ENCODE results near the gene EFCAB5. TPM values are rescaled to one million over a fixed set of nuclear protein-coding genes. Genes with fewer than 3 reads are reported as not detected.

Gene EFCAB5
- total and polyA plus RNA-seq, 10 of the 15 experiments (the other 5 are each of a cell fraction or from before 2014, with no cell fraction given) = 0.39 to 2.6 (median 1.0) TPM

DNA sequence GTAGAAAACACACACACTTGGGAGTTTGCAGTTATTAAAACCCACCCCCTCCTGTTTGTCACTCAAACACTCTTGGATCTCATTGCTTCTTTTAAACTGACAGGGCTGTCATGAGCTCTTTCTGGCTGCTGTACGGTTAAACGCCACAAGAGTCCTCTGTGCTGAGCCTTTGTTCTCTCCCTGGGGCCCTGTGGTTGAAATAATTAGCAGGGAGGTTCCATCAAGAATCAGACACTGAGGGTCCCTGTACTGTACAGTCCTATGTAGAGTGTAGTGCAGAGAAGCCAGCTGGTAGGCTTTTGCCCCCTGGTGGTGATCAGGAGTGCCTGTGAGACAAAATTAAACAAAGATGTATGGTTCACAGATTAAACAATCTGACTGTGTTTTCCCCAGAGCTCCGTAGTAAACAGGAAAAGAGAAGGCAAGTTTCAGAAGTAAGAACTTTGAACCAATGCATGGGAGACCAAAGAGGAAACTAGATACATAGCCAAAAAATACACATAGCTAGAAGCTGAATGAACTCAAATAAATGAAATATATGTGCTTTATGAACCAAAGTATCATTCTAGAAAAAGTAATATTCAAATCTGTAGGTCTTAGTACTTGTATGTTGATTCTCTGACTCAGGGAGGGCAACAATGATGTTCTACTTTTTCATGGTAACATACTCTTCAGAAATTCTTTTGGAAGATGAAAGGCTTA lies 10.1 kb upstream of the EFCAB5 start (continued):
- TF ChIP-seq, protein P1, sequence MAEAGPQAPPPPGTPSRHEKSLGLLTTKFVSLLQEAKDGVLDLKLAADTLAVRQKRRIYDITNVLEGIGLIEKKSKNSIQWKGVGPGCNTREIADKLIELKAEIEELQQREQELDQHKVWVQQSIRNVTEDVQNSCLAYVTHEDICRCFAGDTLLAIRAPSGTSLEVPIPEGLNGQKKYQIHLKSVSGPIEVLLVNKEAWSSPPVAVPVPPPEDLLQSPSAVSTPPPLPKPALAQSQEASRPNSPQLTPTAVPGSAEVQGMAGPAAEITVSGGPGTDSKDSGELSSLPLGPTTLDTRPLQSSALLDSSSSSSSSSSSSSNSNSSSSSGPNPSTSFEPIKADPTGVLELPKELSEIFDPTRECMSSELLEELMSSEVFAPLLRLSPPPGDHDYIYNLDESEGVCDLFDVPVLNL (IDR thresholded peaks at IDR 0.05; ENCODE audit: low read depth, low read length) = no peak
- TF ChIP-seq SMC3 (IDR thresholded peaks at IDR 0.05; ENCODE audit: borderline replicate concordance, low read length) = peak; percentile 99
- TF ChIP-seq SUPT20H (IDR thresholded peaks at IDR 0.05; ENCODE audit: borderline replicate concordance, control insufficient read depth, low read depth, low read length) = no peak
- TF ChIP-seq EGR1 (IDR thresholded peaks at IDR 0.05; ENCODE audit: borderline replicate concordance in 1 of 2, low read depth in 2 of 2, low read length in 2 of 2) = no peak
- TF ChIP-seq SMAD1 (IDR thresholded peaks at IDR 0.05; ENCODE audit: low read depth, partially characterized antibody) = no peak
- TF ChIP-seq, protein P2, sequence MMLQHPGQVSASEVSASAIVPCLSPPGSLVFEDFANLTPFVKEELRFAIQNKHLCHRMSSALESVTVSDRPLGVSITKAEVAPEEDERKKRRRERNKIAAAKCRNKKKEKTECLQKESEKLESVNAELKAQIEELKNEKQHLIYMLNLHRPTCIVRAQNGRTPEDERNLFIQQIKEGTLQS (IDR thresholded peaks at IDR 0.05; ENCODE audit: borderline replicate concordance, extremely low read depth, low read depth, low read length) = no peak
- peak; percentile 80; the same call in 1 of the 2 replicates for TF ChIP-seq CHD1 (IDR thresholded peaks at IDR 0.05; ENCODE audit: low read depth, low read length)
- TF ChIP-seq BACH1 (IDR thresholded peaks at IDR 0.05; ENCODE audit: borderline replicate concordance) = peak; percentile 65; the same call in 1 of the 2 replicates
- TF ChIP-seq, protein P3, sequence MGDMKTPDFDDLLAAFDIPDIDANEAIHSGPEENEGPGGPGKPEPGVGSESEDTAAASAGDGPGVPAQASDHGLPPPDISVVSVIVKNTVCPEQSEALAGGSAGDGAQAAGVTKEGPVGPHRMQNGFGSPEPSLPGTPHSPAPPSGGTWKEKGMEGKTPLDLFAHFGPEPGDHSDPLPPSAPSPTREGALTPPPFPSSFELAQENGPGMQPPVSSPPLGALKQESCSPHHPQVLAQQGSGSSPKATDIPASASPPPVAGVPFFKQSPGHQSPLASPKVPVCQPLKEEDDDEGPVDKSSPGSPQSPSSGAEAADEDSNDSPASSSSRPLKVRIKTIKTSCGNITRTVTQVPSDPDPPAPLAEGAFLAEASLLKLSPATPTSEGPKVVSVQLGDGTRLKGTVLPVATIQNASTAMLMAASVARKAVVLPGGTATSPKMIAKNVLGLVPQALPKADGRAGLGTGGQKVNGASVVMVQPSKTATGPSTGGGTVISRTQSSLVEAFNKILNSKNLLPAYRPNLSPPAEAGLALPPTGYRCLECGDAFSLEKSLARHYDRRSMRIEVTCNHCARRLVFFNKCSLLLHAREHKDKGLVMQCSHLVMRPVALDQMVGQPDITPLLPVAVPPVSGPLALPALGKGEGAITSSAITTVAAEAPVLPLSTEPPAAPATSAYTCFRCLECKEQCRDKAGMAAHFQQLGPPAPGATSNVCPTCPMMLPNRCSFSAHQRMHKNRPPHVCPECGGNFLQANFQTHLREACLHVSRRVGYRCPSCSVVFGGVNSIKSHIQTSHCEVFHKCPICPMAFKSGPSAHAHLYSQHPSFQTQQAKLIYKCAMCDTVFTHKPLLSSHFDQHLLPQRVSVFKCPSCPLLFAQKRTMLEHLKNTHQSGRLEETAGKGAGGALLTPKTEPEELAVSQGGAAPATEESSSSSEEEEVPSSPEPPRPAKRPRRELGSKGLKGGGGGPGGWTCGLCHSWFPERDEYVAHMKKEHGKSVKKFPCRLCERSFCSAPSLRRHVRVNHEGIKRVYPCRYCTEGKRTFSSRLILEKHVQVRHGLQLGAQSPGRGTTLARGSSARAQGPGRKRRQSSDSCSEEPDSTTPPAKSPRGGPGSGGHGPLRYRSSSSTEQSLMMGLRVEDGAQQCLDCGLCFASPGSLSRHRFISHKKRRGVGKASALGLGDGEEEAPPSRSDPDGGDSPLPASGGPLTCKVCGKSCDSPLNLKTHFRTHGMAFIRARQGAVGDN (IDR thresholded peaks at IDR 0.05) = no peak
- TF ChIP-seq RBBP5 (conservative IDR thresholded peaks at IDR 0.05) = no peak
- TF ChIP-seq GATAD2B (conservative IDR thresholded peaks at IDR 0.05; ENCODE audit: low read depth) = peak; percentile 58; the same call in 1 of the 2 replicates
- 0 out of 2 replicates have a peak, but pooled peaks have one; percentile 37 for TF ChIP-seq PAX8 (IDR thresholded peaks at IDR 0.05)
- TF ChIP-seq SRF (IDR thresholded peaks at IDR 0.05; ENCODE audit: low read depth in 2 of 2, low read length in 2 of 2) = no peak
- TF ChIP-seq, protein P4, sequence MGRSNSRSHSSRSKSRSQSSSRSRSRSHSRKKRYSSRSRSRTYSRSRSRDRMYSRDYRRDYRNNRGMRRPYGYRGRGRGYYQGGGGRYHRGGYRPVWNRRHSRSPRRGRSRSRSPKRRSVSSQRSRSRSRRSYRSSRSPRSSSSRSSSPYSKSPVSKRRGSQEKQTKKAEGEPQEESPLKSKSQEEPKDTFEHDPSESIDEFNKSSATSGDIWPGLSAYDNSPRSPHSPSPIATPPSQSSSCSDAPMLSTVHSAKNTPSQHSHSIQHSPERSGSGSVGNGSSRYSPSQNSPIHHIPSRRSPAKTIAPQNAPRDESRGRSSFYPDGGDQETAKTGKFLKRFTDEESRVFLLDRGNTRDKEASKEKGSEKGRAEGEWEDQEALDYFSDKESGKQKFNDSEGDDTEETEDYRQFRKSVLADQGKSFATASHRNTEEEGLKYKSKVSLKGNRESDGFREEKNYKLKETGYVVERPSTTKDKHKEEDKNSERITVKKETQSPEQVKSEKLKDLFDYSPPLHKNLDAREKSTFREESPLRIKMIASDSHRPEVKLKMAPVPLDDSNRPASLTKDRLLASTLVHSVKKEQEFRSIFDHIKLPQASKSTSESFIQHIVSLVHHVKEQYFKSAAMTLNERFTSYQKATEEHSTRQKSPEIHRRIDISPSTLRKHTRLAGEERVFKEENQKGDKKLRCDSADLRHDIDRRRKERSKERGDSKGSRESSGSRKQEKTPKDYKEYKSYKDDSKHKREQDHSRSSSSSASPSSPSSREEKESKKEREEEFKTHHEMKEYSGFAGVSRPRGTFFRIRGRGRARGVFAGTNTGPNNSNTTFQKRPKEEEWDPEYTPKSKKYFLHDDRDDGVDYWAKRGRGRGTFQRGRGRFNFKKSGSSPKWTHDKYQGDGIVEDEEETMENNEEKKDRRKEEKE (IDR thresholded peaks at IDR 0.05) = no peak
- TF ChIP-seq DPF2 (IDR thresholded peaks at IDR 0.05) = no peak; the same call in 1 of the 2 replicates
- peak; percentile 41 to 75; a peak in 2 of 4 replicates for TF ChIP-seq IKZF2 (IDR thresholded peaks at IDR 0.05)
- peak; percentile 84 for TF ChIP-seq RUNX3 (IDR thresholded peaks at IDR 0.05; ENCODE audit: low read length)
- TF ChIP-seq HCFC1 (IDR thresholded peaks at IDR 0.05; ENCODE audit: low read length) = no peak
- TF ChIP-seq ZBED1 (IDR thresholded peaks at IDR 0.05; ENCODE audit: borderline replicate concordance) = no peak; the same call in 1 of the 2 replicates
- peak; percentile 51 to 63; a peak in 3 of 4 replicates for TF ChIP-seq BHLHE40 (IDR thresholded peaks at IDR 0.05; ENCODE audit: borderline replicate concordance in 1 of 2, low read depth in 2 of 2, low read length in 1 of 2)
- TF ChIP-seq RB1 (IDR thresholded peaks at IDR 0.05; ENCODE audit: borderline replicate concordance) = no peak
- no peak for TF ChIP-seq CREM (IDR thresholded peaks at IDR 0.05; ENCODE audit: low read depth)
- TF ChIP-seq MTA3 (IDR thresholded peaks at IDR 0.05; ENCODE audit: borderline replicate concordance, low read length) = no peak

Measured in GM12878 (cell line).